H1 (cell line): ENCODE data around the gene GPR157. TPM values are rescaled to one million over a fixed set of nuclear protein-coding genes. Genes with fewer than 3 reads are reported as not detected.

ENCODE experiments used
- CTCF ChIA-PET: fragments of 300-600 bp; sonication (Branson Sonifier 250); formaldehyde crosslinking; loops from one replicate; lab custom pipeline; 2021; ENCODE audit not compliant: partially characterized antibody; lab: Charles Lee
- POLR2A ChIA-PET: fragments of 300-600 bp; sonication (Branson Sonifier 250); formaldehyde crosslinking; loops from one replicate; lab custom pipeline; 2021; ENCODE audit warnings: inconsistent platforms; ENCODE audit not compliant: partially characterized antibody; lab: Charles Lee
- DNase-seq, 2 experiments: peaks; one replicate each; pipeline versions ENCODE4 v3.0.0 to v3.0.0-alpha.2; 2010 to 2022; ENCODE audit warnings: low spot score in 2 of 2, low read depth in 1 of 2, mixed read lengths in 1 of 2
- FAIRE-seq: peaks from 2 replicates; lab custom pipeline; 2011; peaks lifted over from hg19 to GRCh38; lab: Jason Lieb, UNC
- H2AFZ ChIP-seq: 2 replicates; pipeline ENCODE4 v1.8.1; 2012; ENCODE audit warnings: low read length, inconsistent platforms
- H2AK5ac ChIP-seq: 2 replicates; pipeline ENCODE4 v1.6.1; 2013; ENCODE audit warnings: low read depth, low read length
- H2BK120ac ChIP-seq: replicated peaks from 2 replicates; pipeline ENCODE3; 2013; ENCODE audit warnings: low read depth, low read length, inconsistent platforms
- H2BK12ac ChIP-seq: 2 replicates; pipeline ENCODE4 v1.6.1; 2013; ENCODE audit warnings: low read depth, low read length
- H2BK15ac ChIP-seq: 2 replicates; pipeline ENCODE4 v1.6.1; 2013; ENCODE audit warnings: low read length
- H2BK20ac ChIP-seq: 2 replicates; pipeline ENCODE4 v1.6.1; 2013; ENCODE audit warnings: low read length
- H2BK5ac ChIP-seq: 2 replicates; pipeline ENCODE4 v1.6.1; 2013; ENCODE audit warnings: low read depth, low read length
- H3K14ac ChIP-seq: 2 replicates; pipeline ENCODE4 v1.6.1; 2013; ENCODE audit warnings: inconsistent platforms; ENCODE audit not compliant: insufficient read length
- H3K18ac ChIP-seq: 2 replicates; pipeline ENCODE4 v1.6.1; 2013; ENCODE audit warnings: low read length; ENCODE audit errors: extremely low read depth
- H3K23ac ChIP-seq: 2 replicates; pipeline ENCODE4 v1.6.1; 2013; ENCODE audit warnings: inconsistent platforms; ENCODE audit not compliant: insufficient read length
- H3K23me2 ChIP-seq: 2 replicates; pipeline ENCODE4 v1.6.1; 2013; ENCODE audit warnings: low read depth, low read length
- H3K27ac ChIP-seq: 2 replicates; pipeline ENCODE4 v1.6.1; 2011; ENCODE audit warnings: low read depth, low read length, inconsistent platforms
- H3K27me3 ChIP-seq, 4 experiments: replicated peaks in 1 of 4; 1 replicate in 1 of 4; 2 replicates in 3 of 4; pipeline versions ENCODE4 v1.6.1 to v1.8.1; 2011 to 2013; ENCODE audit warnings: low read length in 3 of 4, mild to moderate bottlenecking in 3 of 4, inconsistent platforms in 2 of 4, mixed read lengths in 2 of 4, moderate library complexity in 1 of 4; ENCODE audit not compliant: control insufficient read depth in 3 of 4, insufficient read depth in 3 of 4; ENCODE audit errors: extremely low read depth in 1 of 4
- H3K36me3 ChIP-seq, 4 experiments: 2 replicates each; pipeline versions ENCODE4 v1.6.1 to v1.8.1; 2011 to 2013; ENCODE audit warnings: mild to moderate bottlenecking in 4 of 4, low read length in 3 of 4, moderate library complexity in 2 of 4, control low read depth in 1 of 4, inconsistent platforms in 1 of 4; ENCODE audit not compliant: insufficient read depth in 4 of 4, control insufficient read depth in 2 of 4
- H3K4ac ChIP-seq: replicated peaks from 2 replicates; pipeline ENCODE3; 2013; ENCODE audit warnings: low read length, low read depth, mixed read lengths, inconsistent platforms; ENCODE audit not compliant: insufficient read length
- H3K4me1 ChIP-seq, 4 experiments: replicated peaks in 1 of 4; 1 replicate in 1 of 4; 2 replicates in 3 of 4; pipeline versions ENCODE4 v1.6.1 to v1.8.1; 2011 to 2013; ENCODE audit warnings: low read length in 3 of 4, inconsistent platforms in 2 of 4, mixed read lengths in 1 of 4; ENCODE audit not compliant: insufficient read depth in 4 of 4, control insufficient read depth in 3 of 4
- H3K4me2 ChIP-seq, 2 experiments: 2 replicates each; pipeline versions ENCODE4 v1.6.1 to v1.8.1; 2011 to 2013; ENCODE audit warnings: low read depth in 2 of 2, low read length in 2 of 2, control low read depth in 1 of 2, inconsistent platforms in 1 of 2, mild to moderate bottlenecking in 1 of 2; ENCODE audit not compliant: insufficient read depth in 1 of 2
- H3K4me3 ChIP-seq, 4 experiments: fragments of 200-600, 300-600 bp in 1 of 4; sonication (generic), shearing (Covaris generic), sonication (Bioruptor Twin) in 1 of 4; 2 replicates each; pipeline versions ENCODE4 v1.5.1 to v1.8.1; 2011 to 2016; ENCODE audit warnings: low read length in 4 of 4, low read depth in 3 of 4, control low read depth in 2 of 4, inconsistent platforms in 2 of 4, mild to moderate bottlenecking in 2 of 4, mixed read lengths in 1 of 4, moderate library complexity in 1 of 4; ENCODE audit not compliant: insufficient read depth in 2 of 4; ENCODE audit errors: extremely low read depth in 1 of 4
- H3K56ac ChIP-seq: replicated peaks from 2 replicates; pipeline ENCODE3; 2013; ENCODE audit warnings: low read depth, mild to moderate bottlenecking, mixed read lengths, low read length, inconsistent platforms; ENCODE audit not compliant: insufficient read length
- H3K79me1 ChIP-seq: 2 replicates; pipeline ENCODE4 v1.6.1; 2013; ENCODE audit warnings: low read depth, low read length, control low read depth
- H3K79me2 ChIP-seq, 2 experiments: 2 replicates each; pipeline versions ENCODE4 v1.6.1 to v1.8.1; 2012 to 2013; ENCODE audit warnings: low read length in 2 of 2, mild to moderate bottlenecking in 2 of 2, inconsistent platforms in 1 of 2; ENCODE audit not compliant: insufficient read depth in 2 of 2, control insufficient read depth in 1 of 2
- H3K9ac ChIP-seq, 4 experiments: replicated peaks in 1 of 4; 1 replicate in 1 of 4; 2 replicates in 3 of 4; pipeline versions ENCODE4 v1.6.1 to v1.8.1; 2011 to 2013; ENCODE audit warnings: low read depth in 3 of 4, low read length in 3 of 4, control low read depth in 2 of 4, mild to moderate bottlenecking in 2 of 4, moderate library complexity in 2 of 4, inconsistent platforms in 1 of 4; ENCODE audit errors: extremely low read depth in 1 of 4
- H3K9me3 ChIP-seq, 2 experiments: 2 replicates each; pipeline versions ENCODE4 v1.6.1 to v1.8.1; 2012 to 2013; ENCODE audit warnings: mild to moderate bottlenecking in 2 of 2, moderate library complexity in 2 of 2, control low read depth in 1 of 2, inconsistent platforms in 1 of 2, low read depth in 1 of 2, low read length in 1 of 2, mixed read lengths in 1 of 2; ENCODE audit not compliant: insufficient read depth in 2 of 2
- H4K20me1 ChIP-seq, 2 experiments: replicated peaks in 1 of 2; 2 replicates each; pipeline versions ENCODE3 to v1.8.1; 2011 to 2013; ENCODE audit warnings: inconsistent platforms in 2 of 2, low read length in 2 of 2, mild to moderate bottlenecking in 1 of 2; ENCODE audit not compliant: insufficient read depth in 2 of 2, control insufficient read depth in 1 of 2
- H4K5ac ChIP-seq: 2 replicates; pipeline ENCODE4 v1.6.1; 2013; ENCODE audit warnings: low read length, low read depth, mixed read lengths, inconsistent platforms; ENCODE audit not compliant: insufficient read length
- H4K8ac ChIP-seq: 2 replicates; pipeline ENCODE4 v1.8.0; 2013; ENCODE audit warnings: mild to moderate bottlenecking, moderate library complexity, low read length, inconsistent platforms; ENCODE audit not compliant: insufficient read depth; ENCODE audit errors: extremely low read depth
- H4K91ac ChIP-seq: replicated peaks from 2 replicates; pipeline ENCODE3; 2013; ENCODE audit warnings: low read length, mixed read lengths, inconsistent platforms; ENCODE audit not compliant: insufficient read length
- CBX5 ChIP-seq: fragments of 300-800, 300-1000 bp; sonication (generic); IDR thresholded peaks from 2 replicates; pipeline ENCODE4 v1.7.1; 2016; ENCODE audit warnings: antibody characterized with exemption, low read length, low read depth
- CEBPB ChIP-seq: IDR thresholded peaks from 2 replicates; pipeline ENCODE4 v1.6.1; 2012; ENCODE audit warnings: low read depth, low read length
- CREB1 ChIP-seq: IDR thresholded peaks from 2 replicates; pipeline ENCODE4 v1.6.1; 2012; ENCODE audit warnings: inconsistent platforms
- EP300 ChIP-seq, 2 experiments: IDR thresholded peaks; 1 replicate in 1 of 2; 2 replicates in 1 of 2; pipeline ENCODE4 v1.6.1; 2011 to 2012; ENCODE audit warnings: low read depth in 2 of 2, low read length in 2 of 2, mild to moderate bottlenecking in 2 of 2, borderline replicate concordance in 1 of 2, inconsistent platforms in 1 of 2, moderate library complexity in 1 of 2
- KDM1A ChIP-seq: fragments of 200-600, 300-600 bp; sonication (generic); IDR thresholded peaks from 2 replicates; pipeline ENCODE4 v1.7.1; 2016; ENCODE audit warnings: mild to moderate bottlenecking, low read length, borderline replicate concordance
- RNF2 ChIP-seq: fragments of 200-900, 300-1000 bp; sonication (generic); IDR thresholded peaks from 2 replicates; pipeline ENCODE4 v1.7.1; 2016; ENCODE audit warnings: borderline replicate concordance, low read depth, mild to moderate bottlenecking, antibody characterized with exemption, low read length; ENCODE audit not compliant: poor library complexity, severe bottlenecking; ENCODE audit errors: missing control alignments
- SAP30 ChIP-seq: fragments of 300-600 bp; sonication (generic); IDR thresholded peaks from 2 replicates; pipeline ENCODE4 v1.7.1; 2012; ENCODE audit warnings: low read length, moderate library complexity, mild to moderate bottlenecking, inconsistent platforms; ENCODE audit not compliant: insufficient read depth, insufficient replicate concordance
- SP1 ChIP-seq: IDR thresholded peaks from 2 replicates; pipeline ENCODE4 v1.6.1; 2011; ENCODE audit warnings: low read depth, low read length
- SUZ12 ChIP-seq: fragments of 200-600 bp; sonication (generic); IDR thresholded peaks from 2 replicates; pipeline ENCODE4 v1.6.1; 2012; ENCODE audit warnings: mild to moderate bottlenecking, inconsistent platforms, low read length, moderate library complexity, mixed read lengths
- WGBS, 2 experiments: shearing (Covaris generic) in 1 of 2; methylation state at CpG; one replicate each; pipeline versions ENCODE4 v1.1.6 to v1.1.7; 2013 to 2015; ENCODE audit warnings: low lambda C conversion rate in 2 of 2, mixed read lengths in 2 of 2, inconsistent platforms in 1 of 2, low coverage in 1 of 2, missing lambda C conversion rate in 1 of 2; ENCODE audit not compliant: insufficient replicate concordance in 2 of 2, insufficient coverage in 1 of 2, insufficient read length in 1 of 2; ENCODE audit errors: extremely low coverage in 1 of 2, missing lambda C conversion rate in 1 of 2; 5-methylcytosine and 5-hydroxymethylcytosine counted together
- polyA plus RNA-seq, 7 experiments: library from polyadenylated mRNA; depleted of rRNA in 3 of 7; stranded (reverse) in 5 of 7; unstranded in 2 of 7; fragments of >200 nt in 5 of 7; fragments of 200-250 nt in 2 of 7; gene quantifications; 1 replicate in 5 of 7; 2 replicates in 1 of 7; 4 replicates in 1 of 7; pipeline versions ENCODE4 v1.2.1 to v1.2.3, GENCODE V29; 2011 to 2013; ENCODE audit warnings: missing spikeins in 2 of 7, mixed read lengths in 2 of 7
- total RNA-seq: library from RNA; stranded (reverse); fragmentation: NEBNext Ultra II Directional; extraction: Animal tissue kit (Norgen Biotek cat#: 25700); gene quantifications from 2 replicates; pipeline ENCODE4 v1.2.1, GENCODE V29; 2021
- TF ChIP-seq, protein P1 (sequence below): IDR thresholded peaks from 2 replicates; pipeline ENCODE4 v1.6.1; 2012; ENCODE audit warnings: low read length, inconsistent platforms

GPR157 gene
- total and polyA plus RNA-seq, 2 of the 8 experiments (the other 6 are each of a cell fraction or from before 2014, with no cell fraction given) = 1.0 to 11.0 TPM

DNA sequence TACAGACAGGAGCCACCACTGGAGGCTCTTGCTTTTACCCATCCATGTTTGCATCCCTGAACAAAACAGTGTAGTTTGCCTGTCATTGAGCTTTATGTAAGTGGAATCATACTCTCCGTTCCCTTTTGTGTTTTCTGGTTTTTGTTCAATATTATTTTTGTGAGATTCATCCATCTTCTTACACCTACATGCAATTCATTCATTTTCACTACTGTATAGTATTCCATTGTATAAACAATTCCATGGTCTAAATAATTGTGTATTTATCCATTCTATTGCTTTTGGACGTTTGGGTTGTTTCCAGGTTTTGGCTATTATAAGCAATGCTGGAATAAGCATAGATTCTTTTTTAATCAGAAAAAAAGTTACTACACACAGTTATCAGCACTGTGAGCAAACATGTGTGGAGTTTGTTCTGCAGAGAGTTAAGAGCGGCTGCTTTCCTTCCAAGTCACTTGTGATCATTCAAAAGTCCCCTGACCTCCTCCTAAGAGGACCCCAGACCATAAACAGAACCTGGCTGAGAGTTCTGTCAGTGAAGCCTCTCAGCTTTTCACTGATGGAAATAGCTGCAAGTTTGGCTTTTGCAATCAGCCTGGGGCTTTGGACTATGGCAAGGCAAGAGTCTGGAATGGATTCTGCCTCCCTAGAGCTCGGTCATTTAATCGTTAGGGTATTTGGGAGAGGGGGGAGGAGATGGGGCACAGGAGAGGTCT, 5.1 kb upstream of the GPR157 start:
- no peak overlapping the region for H3K4ac ChIP-seq
- TF ChIP-seq CEBPB (no peak), SAP30 (no peak), RNF2 (no peak), KDM1A (no peak), CBX5 (no peak), SUZ12 (no peak), CREB1 (no peak), SP1 (no peak), EP300 (IDR thresholded peaks at IDR 0.05; ENCODE audit: borderline replicate concordance in 1 of 2, low read depth in 2 of 2, low read length in 2 of 2) (no peak)
- TF ChIP-seq, protein P1, sequence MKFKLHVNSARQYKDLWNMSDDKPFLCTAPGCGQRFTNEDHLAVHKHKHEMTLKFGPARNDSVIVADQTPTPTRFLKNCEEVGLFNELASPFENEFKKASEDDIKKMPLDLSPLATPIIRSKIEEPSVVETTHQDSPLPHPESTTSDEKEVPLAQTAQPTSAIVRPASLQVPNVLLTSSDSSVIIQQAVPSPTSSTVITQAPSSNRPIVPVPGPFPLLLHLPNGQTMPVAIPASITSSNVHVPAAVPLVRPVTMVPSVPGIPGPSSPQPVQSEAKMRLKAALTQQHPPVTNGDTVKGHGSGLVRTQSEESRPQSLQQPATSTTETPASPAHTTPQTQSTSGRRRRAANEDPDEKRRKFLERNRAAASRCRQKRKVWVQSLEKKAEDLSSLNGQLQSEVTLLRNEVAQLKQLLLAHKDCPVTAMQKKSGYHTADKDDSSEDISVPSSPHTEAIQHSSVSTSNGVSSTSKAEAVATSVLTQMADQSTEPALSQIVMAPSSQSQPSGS = no peak

More for the DNA sequence above, 5.1 kb upstream of the GPR157 start:
- no peak overlapping the region for H3K23ac ChIP-seq
- no peak overlapping the region for H2BK120ac ChIP-seq
- H3K14ac ChIP-seq = no peak overlapping the region
- FAIRE-seq = no peak
- H4K5ac ChIP-seq = no peak overlapping the region
- H2AFZ ChIP-seq = no peak overlapping the region
- H2BK20ac ChIP-seq = no peak overlapping the region
- H3K4me3 ChIP-seq = no peak overlapping the region
- no peak overlapping the region for H3K27ac ChIP-seq
- H4K91ac ChIP-seq = no peak overlapping the region
- no peak overlapping the region for H2BK15ac ChIP-seq
- H3K9ac ChIP-seq = no peak overlapping the region
- no peak overlapping the region for H3K56ac ChIP-seq
- H2BK5ac ChIP-seq = no peak overlapping the region
- H3K18ac ChIP-seq = no peak overlapping the region
- no peaks in the 10 kb centered on the region; the same call in 1 of the 2 replicates for H3K23me2 ChIP-seq
- H4K8ac ChIP-seq = no peak overlapping the region
- DNase-seq = no peak
- no peaks in the 10 kb centered on the region for H3K79me2 ChIP-seq
- H3K4me2 ChIP-seq = no peak overlapping the region
- no peak overlapping the region for H2AK5ac ChIP-seq
- no peak overlapping the region for H2BK12ac ChIP-seq
- no peaks in the 10 kb centered on the region for H3K9me3 ChIP-seq
- no peaks in the 10 kb centered on the region for H4K20me1 ChIP-seq
- no peaks in the 10 kb centered on the region for H3K79me1 ChIP-seq
- POLR2A ChIA-PET = interaction anchor here (1.2 kb wide), 1 partner anchor 49 kb away, joined by 3 read pairs; no protein-coding TSS in a partner anchor
- 86% methylated on average over 5 of the region's 5 CpGs; no CpG with 5 or more reads in 1 of the 2 experiments for WGBS, 2 experiments
- CTCF ChIA-PET = interaction anchor here (1.0 to 4.8 kb wide), 7 partner anchors 8 to 129 kb away, joined by 3 to 29 read pairs (median 7); no protein-coding TSS in a partner anchor
- peaks cover 0 to 2% (median 0%) of the 10 kb centered on the region in 4 experiments; a peak in 1 of 7 replicates for H3K4me1 ChIP-seq
- H3K27me3 ChIP-seq = no peaks in the 10 kb centered on the region
- H3K36me3 ChIP-seq = no peaks in the 10 kb centered on the region
